NB4 (cell line): ENCODE results near the gene PUDP.

Source experiments
- POLR2A ChIP-seq: IDR thresholded peaks from 2 replicates; pipeline ENCODE4 v1.6.1; 2011; ENCODE audit warnings: mild to moderate bottlenecking; ENCODE audit not compliant: insufficient read length; ENCODE audit errors: extremely low read depth
- TF ChIP-seq, protein P1 (sequence below): IDR thresholded peaks from one replicate; pipeline ENCODE4 v1.5.1; 2012; ENCODE audit warnings: low read depth, low read length

DNA sequence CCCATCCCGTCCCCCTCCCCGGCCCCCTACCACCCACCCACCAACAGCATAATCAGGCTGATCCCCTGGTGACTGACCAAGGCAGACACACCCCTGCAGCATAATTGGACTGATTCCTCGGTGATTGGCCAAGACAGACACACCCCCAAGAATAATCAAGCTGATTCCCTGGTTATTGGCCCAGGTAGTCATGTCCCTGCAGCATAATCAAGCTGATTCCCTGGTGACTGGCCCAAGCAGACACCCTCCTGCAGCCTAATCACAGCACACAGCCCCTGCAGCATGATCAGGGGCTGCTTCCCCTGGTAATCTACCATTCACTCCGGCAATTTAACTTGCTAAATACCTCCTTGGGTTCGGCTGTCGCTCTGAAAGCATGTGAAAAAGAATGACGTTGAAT is 47.9 kb downstream of the PUDP start:
- TF ChIP-seq, protein P1, sequence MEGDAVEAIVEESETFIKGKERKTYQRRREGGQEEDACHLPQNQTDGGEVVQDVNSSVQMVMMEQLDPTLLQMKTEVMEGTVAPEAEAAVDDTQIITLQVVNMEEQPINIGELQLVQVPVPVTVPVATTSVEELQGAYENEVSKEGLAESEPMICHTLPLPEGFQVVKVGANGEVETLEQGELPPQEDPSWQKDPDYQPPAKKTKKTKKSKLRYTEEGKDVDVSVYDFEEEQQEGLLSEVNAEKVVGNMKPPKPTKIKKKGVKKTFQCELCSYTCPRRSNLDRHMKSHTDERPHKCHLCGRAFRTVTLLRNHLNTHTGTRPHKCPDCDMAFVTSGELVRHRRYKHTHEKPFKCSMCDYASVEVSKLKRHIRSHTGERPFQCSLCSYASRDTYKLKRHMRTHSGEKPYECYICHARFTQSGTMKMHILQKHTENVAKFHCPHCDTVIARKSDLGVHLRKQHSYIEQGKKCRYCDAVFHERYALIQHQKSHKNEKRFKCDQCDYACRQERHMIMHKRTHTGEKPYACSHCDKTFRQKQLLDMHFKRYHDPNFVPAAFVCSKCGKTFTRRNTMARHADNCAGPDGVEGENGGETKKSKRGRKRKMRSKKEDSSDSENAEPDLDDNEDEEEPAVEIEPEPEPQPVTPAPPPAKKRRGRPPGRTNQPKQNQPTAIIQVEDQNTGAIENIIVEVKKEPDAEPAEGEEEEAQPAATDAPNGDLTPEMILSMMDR = no peak
- TF ChIP-seq POLR2A = no peak
